Astrocyte of the cerebellum (primary cell): ENCODE data around the gene FIGLA.

Experiments used
- DNase-seq: peaks from one replicate; pipeline ENCODE4 v3.0.0-alpha.2; 2011; ENCODE audit warnings: low read depth
- H3K4me3 ChIP-seq: 2 replicates; pipeline ENCODE4 v1.5.1; 2011; ENCODE audit warnings: mild to moderate bottlenecking, low read depth, low read length, moderate library complexity
- in situ Hi-C: cut with HindIII; loops from 2 replicates; pipeline ENCODE4 v1.10.0; 2017; ENCODE audit warnings: low sequenced_read_pairs
- TF ChIP-seq, protein P1 (sequence below): IDR thresholded peaks from 2 replicates; pipeline ENCODE4 v1.5.1; 2012; ENCODE audit warnings: low read length, low read depth, moderate library complexity, mild to moderate bottlenecking; ENCODE audit errors: missing control alignments

Gene FIGLA

DNA sequence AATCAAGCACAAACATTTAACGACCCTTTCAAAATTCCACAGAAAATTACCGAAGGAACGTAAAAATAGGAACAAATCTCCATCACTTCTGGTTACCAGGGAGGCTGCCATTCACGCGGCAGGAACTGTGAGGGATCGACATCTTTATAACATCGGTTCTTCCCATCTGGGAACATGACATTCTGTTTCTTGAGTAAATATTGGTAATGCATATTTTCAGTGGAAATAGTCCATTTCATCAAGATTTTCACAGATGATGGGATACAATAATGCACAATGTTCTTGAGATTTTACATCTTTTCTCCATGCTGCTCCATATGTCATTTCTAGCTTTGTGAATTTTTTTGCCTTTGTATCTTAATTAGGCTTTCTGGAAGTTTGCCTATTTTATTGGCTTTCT lies 32.5 kb downstream of the FIGLA start:
- no peak for DNase-seq
- in situ Hi-C loops: no loop called here
- TF ChIP-seq, protein P1, sequence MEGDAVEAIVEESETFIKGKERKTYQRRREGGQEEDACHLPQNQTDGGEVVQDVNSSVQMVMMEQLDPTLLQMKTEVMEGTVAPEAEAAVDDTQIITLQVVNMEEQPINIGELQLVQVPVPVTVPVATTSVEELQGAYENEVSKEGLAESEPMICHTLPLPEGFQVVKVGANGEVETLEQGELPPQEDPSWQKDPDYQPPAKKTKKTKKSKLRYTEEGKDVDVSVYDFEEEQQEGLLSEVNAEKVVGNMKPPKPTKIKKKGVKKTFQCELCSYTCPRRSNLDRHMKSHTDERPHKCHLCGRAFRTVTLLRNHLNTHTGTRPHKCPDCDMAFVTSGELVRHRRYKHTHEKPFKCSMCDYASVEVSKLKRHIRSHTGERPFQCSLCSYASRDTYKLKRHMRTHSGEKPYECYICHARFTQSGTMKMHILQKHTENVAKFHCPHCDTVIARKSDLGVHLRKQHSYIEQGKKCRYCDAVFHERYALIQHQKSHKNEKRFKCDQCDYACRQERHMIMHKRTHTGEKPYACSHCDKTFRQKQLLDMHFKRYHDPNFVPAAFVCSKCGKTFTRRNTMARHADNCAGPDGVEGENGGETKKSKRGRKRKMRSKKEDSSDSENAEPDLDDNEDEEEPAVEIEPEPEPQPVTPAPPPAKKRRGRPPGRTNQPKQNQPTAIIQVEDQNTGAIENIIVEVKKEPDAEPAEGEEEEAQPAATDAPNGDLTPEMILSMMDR: no peak
- no peak overlapping the region for H3K4me3 ChIP-seq

DNA sequence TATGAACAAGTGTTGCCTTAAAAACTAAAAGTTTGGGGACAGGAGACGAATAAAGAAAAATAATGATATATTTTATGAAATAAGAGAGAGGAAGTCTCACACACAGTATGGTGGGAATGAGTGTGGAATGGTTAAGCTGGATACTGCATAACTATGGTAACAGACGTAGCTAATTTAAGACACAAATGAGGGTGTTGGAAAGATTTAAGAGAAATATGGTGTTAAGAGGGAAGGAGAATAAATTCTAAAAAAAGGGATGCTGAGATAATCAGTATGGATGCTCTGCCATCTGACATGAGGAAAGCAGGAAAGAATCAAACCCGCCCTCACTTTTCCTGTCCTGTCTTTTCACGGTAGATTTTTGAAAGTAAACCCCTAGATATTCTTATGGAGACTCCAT lies 33.1 kb downstream of the FIGLA start:
- in situ Hi-C loops: no loop called here
- TF ChIP-seq, protein P1: no peak
- H3K4me3 ChIP-seq: no peak overlapping the region
- DNase-seq: no peak

DNA sequence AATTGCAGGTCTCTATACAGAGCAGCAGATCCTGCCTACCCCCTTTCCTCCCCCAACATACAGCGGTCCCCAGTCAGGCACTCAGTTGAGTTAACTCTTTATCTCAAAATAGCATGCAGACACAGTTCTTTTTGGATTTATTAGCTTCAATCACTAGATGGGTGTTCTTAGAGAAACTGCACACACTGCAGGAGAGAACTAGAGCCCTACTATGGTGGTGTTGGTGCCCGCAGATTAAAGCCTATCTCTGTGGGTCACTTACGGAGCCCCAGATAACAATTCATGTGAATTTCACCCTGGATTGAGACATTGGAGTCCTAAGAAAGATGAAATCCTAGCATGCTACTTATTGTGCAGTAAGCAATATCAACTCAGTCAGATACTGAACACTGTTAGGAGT lies 34.3 kb downstream of the FIGLA start:
- in situ Hi-C loops: no loop called here
- DNase-seq: no peak
- TF ChIP-seq, protein P1: no peak
- H3K4me3 ChIP-seq: no peak overlapping the region

DNA sequence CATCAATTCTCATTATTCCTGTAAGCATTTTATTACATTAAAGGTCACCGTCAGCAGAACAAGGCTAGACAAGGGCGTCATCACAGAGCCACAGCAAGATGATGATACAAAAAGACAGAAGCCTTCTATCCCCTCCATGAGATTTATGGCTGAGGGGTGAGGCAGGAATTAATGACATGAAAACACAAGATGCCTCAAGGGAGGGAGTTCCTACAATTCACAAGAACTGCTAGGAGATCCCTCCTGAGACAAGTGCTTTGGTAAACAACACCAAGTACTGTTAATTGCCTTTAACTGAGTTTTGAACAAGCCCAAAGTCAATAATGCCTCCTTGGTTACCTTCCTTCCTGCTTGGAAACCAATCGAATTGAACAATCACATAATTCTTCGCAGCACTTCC lies 36.5 kb downstream of the FIGLA start:
- TF ChIP-seq, protein P1: no peak
- no peak for DNase-seq
- in situ Hi-C loops: no loop called here
- H3K4me3 ChIP-seq: no peak overlapping the region

DNA sequence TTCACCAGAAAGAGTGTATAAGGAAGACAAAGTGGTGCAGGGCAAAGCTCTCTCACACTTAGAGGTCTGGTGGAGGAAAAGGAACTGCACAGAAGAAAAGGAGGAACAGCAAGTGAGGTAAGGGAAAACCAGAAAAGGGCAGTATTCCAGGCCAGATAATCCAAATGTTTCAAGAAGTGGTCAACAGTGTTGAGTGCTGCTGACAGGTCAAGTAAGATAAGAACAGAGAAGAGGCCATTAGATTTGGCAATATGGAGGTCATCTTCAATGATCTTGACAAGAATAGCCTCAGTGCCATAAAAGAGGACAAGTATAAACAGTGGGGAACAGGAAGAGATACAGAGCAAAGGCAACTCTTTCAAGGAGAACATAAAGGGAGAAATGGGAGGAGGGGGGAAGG lies 37.4 kb downstream of the FIGLA start:
- no peak for DNase-seq
- in situ Hi-C loops: no loop called here
- no peak overlapping the region for H3K4me3 ChIP-seq
- TF ChIP-seq, protein P1: no peak

DNA sequence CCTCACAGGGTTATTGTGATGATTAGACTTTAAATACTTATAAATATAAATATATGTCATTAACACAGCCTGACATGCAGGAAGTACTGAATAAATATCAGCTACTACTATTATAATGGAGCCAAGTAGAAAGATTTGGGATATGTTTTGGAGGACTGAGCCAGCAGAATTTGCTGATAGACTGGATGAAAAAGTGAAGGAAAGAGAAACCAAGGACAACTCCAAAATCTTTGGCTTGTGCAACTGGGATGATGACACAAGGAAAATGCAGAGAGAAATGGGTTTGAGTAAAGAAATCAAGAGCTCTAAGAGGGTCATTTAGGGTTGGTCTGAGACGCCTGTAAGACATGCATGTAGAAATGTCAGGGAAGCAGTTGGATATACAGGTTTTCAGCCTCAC lies 38.0 kb downstream of the FIGLA start:
- TF ChIP-seq, protein P1: no peak
- in situ Hi-C loops: no loop called here
- DNase-seq: no peak
- no peak overlapping the region for H3K4me3 ChIP-seq

DNA sequence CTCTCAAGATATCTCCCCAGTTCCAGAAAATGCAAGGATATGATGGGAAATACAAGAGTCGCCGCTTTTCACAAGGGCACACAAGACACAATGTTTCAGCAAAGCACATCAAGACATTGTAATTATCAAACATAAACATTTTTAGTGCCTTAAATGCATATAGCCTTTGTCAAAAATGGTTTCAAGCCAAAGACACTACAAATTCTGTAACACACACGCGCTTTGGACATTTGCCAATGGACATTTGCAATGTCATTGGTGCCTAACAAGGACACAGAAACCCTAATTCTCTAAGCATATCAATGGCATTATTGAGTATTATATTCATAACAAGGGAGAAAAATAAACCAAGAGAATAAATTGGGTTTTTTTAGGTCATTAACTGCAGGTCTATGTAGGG lies 38.6 kb downstream of the FIGLA start:
- no peak for DNase-seq
- no peak overlapping the region for H3K4me3 ChIP-seq
- in situ Hi-C loops: no loop called here
- TF ChIP-seq, protein P1: no peak
